ENCODE data around the gene CCNG2.

Gene CCNG2

DNA sequence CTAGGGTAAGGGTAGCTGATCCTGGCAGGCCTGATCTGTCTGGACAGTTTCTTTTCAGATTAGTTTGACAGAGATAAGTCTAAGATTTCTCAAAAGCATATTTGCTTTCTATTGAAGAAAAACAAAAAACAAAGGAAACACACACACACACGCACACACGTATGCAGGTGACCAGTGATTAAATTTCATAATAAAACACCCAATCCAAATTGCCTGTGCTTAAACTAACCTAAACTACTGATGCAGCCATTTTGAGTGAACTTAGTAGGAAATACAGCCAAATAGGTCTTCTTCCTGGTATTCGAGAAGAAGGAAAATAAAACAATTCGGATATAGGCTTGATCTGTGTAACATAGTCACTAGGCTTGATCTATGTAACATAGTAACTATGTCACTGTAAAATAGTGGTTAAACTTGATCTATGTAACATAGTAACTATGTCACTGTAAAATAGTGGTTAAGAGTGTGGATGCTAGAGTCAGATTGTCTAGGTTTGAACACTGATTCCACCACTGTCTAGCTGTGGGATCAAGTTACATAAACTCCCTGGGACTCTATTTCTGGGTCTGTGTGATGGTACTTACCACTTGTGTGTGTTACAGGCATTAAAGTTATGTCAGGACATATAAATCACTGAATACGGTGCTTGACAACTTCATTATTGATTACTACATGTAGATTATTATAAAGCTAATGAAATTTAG lies 9.8 kb upstream of the CCNG2 start:
- no peak for DNase-seq

DNA sequence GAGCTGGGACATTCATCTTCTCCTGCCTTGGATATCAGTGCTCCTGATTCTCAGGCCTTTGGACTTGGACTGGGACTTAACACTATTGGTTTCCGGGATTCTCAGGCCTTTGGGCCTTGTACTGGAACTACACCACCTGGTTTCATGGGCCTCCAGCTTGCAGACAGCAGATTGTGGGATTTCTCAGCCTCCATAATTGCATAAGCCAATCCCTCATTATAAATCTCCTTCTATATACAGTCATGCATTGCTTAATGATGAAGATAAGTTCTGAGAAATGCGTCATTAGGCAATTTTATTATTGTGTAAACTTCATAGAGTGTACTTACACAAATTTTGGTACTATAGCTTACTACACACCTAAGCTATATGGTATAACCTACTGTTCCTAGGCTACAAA lies 8.9 kb upstream of the CCNG2 start:
- no peak for DNase-seq

DNA sequence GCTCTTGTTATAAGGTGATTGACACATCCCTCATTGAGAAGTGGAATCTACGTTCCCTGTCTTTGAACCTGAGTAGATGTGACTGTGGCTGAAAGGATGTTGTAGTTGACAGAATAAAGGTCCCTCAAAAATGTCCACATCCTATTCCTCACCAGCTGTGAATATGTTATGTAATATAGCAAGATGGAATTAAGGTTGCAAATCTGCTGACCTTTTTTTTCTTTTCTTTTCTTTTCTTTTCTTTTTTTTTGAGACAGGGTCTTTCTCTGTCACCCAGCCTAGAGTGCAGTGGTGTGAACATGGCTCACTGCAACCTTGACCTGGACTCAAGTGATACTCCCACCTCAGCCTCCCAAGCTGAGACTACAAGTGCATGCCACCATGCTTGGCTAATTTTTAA lies 7.2 kb upstream of the CCNG2 start:
- no peak for DNase-seq

DNA sequence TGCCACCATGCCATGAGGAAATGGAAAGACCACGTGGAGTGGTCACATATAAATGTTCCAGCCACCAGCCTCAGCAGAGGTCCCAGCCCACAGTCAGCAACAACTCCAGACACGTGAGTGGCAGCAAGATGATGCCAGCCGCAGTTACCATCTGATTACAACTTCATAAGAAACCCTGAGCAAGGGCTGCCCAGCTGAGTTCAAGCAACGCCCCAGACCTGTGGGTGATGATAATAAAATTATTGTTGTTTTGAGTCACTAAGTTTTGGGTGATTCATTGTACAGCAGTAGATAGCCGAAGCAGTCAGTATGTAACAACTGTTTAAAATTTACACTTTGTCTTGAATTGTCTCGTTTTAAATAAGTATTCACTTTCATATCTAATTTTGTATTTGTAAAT lies 5.8 kb upstream of the CCNG2 start:
- peak in 1 of 4 experiments; percentile 3 for DNase-seq

DNA sequence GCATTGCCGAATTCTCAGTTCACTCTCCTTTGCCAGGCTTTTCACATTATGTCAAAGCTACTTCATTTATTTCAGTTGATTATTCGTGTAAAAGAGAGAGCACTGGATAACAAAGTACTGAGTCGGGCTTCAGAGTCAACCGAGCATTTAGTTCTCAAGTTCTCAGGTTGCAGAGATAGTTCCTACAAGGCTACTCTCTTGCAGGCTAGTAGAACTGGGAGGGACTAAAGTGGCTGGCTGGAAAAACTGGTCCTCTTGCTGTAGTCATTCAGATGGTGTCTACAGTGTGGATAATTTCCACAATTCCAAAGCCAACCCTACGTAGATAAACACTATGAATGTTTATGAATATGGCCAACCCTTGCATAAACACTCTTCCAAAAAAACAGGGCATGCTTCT lies 4.6 kb upstream of the CCNG2 start:
- DNase-seq = no peak

DNA sequence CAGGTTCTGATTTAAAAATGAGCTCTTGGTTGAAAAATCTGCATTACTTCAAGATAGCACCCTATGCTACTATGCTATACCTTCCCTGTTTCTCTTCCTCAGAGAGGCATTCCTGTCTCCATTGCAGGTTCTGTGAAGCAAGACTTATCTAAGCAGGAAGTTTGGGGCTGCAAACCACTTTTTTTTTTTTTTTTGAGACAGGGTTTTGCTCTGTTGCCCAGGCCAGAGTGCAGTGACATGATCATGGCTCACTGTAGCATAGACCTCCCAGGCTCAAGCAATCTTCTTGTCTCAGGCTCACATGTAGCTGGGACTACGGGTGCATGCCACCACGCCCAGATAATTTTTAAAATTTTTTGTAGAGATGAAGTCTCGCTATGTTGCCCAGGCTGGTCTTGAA lies 4.0 kb upstream of the CCNG2 start:
- no peak for DNase-seq

DNA sequence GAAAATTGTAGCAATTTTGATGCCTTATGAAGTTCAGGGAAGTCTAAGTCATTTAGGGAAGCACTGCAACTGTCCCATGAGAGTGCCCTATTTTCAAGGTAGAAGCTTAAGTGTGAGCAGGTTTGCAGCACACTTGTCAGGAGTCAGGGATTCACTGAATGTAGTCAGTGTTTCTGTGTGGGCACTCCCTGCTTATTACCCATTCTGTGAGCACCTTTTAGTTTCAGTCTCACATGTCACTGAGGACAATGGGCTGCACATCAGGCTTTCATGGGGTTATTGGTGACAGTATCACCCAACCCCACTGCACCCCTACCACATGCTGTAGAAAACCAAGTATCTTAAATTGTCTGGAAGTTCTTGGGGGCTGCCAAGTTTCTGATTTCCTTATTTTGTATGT lies 2.9 kb upstream of the CCNG2 start:
- DNase-seq = no peak

DNA sequence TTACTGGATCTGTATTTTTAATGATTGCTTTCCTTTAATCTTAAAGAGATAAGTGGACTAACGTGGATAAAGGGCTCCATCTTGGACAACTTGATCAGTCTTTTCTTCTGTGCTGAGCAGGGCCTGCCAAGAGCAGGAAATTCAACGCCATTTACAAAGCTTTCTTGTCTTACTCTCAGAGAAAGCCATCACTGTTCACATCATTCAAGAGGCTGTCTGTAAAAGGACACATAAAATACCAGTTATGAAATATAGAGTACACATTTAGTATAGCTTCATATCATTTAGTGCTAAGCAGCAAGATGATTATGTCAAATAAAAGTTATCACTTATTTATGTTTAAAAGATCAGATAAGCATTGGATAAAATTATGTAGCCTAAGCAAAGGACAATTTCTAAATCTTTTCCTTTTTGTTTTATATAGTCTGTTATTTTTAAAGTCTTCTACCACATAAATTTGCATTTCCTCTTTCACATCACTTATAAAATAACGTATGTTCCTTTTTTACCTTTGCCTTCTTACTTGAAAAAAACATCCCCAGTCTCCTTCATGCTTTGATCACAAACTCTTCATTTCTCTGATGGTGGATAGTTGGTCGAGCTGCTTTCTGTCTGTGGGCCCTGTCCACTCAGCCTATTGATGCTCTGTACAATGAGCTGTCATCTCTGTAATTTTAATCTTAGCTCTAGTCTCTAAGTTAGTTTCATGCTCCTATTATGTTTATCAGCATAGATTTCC lies 2.1 kb upstream of the CCNG2 start:
- DNase-seq = no peak

DNA sequence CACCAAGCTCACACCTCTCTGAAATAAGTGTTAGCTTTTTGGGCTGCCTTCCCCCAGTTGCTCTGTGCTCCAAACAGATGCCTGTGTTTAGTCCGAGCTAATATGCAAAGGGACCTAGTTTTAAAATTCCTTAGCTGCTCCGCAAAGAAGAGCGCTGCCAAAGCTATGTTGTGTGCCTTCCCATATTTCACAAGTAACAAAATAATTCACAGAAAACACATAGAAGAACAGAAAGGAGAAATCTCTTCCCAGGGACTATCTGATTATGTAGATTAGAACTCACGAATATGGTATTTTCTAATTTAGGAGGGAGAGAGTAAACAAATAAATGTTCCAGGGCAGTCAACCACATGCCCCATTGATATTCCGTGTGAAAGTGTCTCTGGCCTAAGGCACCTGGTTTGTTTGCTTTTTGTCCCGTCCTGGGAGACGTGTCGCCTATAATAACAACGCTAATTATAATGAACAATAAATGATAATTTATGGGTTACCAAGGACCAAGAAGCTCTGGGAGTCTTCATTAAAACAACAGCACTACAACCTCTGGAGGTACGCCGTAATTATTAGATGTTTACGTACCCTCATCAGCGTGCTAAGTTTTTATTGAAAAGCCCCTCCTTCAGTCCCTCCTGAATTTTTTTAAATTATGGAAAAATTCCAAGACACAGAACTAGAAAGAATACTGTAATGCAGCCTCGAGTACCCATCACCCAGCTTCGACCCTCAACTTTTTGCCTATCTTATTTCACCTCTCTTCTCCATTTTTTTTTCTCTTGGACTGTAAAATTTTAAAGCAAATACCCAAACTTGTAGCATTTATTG lies 1.2 kb upstream of the CCNG2 start:
- no peak for DNase-seq

DNA sequence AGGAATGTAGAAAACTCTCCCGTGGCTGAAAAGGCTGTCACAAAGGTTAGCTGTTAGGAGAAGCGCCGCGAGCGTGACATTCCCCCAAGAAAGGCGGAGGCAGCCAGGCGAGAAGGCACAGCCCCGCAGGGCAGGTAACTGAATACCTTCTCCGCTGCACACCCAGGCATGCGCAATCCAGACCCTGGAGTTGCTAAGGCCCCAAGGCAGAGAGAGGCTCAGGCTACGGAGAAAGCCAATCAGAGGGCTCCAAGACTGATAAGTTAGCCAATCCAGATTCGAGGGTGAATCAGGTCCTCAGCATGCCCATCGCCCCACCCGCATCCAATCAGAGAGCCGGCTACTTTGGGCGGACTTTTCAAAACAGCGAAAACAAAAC lies 485 bp upstream of the CCNG2 start:
- peak; percentile 77 to 92 (median 90) for DNase-seq

DNA sequence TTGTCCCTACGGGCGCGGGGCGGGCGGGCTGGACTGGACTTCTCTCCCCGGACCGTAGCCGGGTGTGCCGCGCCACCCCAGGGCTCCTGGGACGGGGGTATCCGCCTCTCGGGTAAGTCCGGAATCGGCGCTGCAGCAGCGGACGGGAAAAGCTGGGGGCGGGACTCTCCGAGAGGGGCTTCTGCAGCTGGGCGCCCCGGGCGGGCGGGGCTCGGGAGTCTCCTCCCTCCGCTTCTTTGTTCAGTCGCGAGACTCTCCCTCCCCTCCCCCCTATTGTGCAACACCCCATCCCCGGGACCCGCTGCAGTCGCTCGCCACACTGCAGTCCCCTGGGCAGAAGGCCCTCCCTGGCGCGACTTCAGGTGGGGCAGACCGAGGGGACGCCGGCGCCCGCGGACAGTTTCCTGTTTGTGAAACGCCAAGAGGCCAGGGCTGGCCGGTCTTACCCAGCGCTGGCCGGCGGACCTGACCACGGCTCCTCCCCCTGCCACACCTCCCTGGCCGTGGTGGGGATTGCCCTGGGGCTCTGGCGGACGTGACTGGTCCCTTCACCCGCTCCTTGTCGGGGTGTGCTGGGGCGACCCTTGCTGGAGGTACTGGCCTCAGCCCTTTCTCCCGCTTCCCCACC lies 966 bp downstream of the CCNG2 start:
- DNase-seq = peak; percentile 50 to 54 (median 54)

DNA sequence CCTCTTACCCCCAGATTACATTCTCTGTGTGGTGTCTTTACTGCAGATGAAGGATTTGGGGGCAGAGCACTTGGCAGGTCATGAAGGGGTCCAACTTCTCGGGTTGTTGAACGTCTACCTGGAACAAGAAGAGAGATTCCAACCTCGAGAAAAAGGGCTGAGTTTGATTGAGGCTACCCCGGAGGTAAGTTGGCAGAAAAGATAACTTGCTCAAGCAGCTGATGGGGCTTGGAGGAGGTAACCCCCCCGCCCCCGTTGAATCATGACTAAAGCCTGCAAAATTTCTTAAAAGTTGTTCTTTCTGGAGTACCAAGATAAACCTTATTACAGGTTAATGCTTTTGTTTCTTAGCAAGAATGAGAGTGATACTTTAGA lies 1.5 kb downstream of the CCNG2 start:
- DNase-seq = no peak

DNA sequence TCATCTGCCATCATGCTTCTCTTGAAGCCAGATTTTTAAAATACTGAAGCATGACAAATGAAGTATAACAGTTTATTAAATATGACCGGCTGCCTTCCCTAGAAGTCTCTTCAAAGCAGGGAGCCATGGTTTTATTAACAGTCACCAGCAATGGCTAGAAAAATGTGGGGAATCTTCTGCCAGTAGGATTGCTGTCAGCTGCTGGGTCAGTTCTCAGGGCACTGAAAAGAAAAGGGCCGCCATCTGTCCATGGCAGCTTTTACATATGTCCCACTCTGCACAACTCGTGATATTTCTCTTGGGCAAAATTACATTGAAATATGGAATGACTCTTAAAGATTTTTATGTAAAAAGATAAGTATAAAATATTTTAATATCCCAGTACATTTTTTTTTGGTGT lies 2.8 kb downstream of the CCNG2 start:
- DNase-seq = no peak

DNA sequence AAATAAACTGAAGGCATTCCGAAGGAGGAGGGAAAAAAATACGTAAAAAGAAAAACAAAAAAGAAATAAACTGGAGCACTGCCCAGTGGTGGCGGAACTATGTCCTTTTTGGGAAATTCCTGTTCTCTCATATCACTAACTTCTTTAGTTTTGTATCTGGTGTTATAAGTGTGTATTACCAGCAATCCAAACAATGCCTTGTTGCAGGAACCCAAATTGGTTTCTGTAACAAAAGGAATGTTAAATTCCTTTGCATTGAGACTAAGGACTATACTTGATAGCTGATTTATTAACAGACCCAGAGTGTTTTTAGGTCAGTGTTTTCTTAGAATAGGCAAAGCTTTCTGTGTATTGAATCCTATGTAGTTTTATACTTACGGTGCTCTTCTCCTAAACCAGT lies 6.6 kb downstream of the CCNG2 start:
- no peak for DNase-seq

DNA sequence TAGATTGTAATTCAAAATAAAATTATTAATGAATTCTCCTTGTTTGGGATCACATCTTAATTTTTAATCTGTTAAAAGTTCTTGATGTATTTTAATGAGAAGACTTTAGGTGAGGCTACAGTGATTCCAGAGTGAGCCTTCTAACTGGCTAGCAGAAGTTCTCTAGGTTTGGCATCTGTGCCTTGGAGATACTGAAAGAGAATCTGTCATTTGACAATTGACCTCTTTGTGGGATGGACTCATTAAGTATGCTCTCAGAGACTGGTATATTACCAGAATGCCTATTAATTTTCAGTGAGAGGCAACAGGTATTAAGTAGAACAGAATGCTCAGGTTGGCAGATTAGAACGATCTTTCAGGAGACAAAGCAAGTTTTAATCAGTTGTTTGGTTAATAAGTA lies 10.2 kb downstream of the CCNG2 start:
- no peak for DNase-seq

DNA sequence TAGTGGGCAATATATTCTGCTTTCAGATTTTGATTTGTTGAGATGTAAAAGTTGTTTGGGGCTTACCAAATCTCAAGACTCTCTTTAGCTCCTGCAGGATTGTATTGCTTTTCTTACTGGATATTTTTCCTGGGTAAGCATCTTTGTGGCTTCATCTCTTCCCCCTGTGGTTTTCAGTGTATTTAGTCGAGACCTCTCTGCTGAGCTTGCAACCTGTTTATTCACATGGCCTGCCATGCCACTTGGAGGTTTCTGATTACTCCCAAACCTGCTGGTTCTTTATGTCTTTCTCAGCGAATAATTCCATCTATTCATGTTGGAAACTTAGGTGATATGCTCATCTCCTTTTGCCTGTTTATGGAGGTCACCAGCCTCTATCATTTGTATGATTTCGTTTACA lies 10.9 kb downstream of the CCNG2 start:
- no peak for DNase-seq

DNA sequence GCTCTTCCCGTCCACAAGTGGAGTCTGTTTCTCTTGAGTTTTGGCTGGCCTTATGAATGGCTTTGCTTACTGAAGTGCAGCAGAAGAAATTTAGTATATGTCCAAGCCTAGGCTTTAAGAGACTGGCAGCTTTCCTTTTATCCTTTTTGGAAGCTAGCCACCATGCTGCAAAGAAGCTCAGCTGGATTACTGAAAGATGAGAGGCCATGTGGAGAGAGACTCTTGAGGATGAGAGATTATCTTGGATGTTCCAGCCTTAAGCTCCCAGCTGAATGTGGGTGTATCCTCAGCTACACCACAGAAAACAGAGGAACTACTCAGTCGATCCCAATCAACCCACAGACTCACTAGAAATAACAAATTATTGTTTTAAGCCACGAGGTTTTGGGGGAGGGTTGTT lies 12.5 kb downstream of the CCNG2 start:
- no peak for DNase-seq

DNA sequence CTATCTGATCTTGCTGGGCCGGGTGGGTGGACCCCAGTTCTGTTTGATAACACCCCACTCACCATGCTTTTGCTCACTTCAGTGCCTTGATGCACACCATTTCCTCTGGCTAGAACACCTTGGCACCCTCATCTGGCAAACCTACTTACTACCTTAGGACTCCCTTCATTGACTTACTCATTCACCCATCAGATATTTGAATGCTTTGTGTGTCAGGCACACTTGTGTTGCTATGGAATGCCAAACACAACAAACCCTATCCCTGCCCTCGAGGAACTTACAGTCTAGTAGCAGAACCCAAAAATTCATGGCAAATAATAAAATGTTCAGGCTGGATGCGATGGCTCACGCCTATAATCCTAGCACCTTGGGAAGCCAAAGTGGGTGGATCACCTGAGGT lies 13.9 kb downstream of the CCNG2 start:
- no peak for DNase-seq

DNA sequence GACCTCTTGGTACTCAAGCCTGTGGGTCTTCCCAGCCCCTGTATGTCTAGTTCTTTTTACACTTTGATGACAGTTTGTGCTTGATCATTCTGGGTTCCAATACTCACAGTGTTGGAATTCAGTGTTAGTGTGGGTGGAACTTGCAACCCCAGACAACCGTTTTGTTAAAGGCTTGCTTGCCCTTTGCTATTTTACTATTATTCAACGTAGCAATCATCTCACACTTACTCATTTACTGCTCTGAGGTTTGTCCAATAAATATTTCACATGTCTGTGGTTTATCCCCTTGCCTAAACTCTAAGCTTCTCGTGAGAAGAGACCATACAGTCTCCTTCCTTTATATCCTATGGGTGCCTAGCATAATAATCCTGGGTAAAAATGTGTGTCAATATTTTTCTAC lies 15.3 kb downstream of the CCNG2 start:
- DNase-seq = no peak

DNA sequence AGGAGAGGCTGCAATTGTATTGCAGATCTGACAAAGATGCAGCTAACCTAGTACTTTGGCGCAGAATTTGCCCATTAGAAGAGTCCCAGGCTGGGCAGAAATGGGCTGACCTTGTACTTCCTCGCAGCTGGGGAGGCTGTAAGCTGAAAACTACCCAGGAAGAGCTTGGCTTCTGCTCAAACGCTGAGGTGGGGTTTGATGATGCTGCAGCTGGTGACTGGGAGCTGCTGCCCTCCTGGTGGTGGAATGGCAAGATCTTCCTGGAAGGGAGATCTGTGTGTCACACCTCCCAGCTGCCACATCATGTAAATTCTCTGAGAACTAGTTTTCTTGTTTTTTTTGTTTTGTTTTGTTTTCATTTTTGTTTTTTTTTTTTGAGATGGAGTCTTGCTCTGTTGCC lies 17.4 kb downstream of the CCNG2 start:
- DNase-seq = no peak

DNA sequence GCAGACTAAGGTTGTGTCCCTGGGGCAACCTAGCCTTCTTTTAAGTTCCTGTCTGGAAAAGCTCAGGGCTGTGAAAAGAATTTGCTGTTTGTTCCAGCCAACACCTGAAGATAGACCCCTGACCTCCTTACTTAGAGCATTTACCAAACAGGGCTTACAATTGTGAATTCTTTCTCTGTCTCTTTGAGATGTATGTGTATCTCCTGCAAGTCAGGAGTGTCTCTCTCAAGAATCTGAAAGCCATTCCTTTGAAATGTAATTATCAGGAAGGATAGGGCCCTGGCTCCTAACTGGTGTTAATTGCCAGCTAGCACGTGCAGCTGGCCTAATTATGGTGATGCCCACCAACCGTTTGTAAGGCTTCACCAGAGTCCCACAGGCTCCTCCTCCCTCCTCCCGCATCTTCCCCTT lies 18.2 kb downstream of the CCNG2 start:
- DNase-seq = no peak

DNA sequence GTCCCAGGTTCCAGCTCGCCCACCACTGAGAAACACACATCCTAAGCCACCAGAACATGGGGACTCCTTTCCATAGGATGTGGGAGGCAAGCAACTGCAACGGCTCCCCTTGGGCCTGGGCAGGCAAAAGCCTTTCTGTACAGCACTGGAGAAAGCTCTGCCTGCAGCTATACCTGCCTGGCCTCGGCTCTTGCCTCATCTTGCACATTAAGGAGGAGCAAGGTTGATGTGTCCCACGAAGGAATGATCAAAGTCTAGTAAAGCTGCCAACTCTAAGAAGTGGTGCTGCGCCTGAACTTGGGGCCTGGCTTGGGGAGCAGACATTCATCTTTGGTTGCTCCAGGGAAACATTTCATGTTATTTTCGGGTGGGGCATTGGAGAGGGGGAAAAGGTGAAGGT lies 19.6 kb downstream of the CCNG2 start:
- DNase-seq = no peak

DNA sequence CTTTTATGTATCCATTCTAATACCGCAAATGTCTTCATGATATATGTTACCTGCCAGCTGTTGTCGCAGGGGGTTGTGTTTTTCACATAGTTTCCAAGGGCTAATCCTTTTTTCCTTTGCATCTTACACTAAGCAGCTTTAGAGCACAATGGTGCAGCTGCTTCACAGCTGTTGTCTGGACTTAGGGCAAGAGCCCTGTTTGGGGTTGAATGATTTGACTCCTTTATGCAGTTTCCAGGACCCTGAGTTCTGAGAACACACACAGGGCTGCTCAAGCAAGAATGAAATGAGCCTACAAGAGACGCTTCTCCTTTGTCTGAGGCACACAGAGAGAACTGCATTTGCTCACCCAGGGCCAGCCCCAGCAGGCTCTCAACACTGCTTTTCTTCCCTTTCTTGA lies 20.2 kb downstream of the CCNG2 start:
- no peak for DNase-seq

DNA sequence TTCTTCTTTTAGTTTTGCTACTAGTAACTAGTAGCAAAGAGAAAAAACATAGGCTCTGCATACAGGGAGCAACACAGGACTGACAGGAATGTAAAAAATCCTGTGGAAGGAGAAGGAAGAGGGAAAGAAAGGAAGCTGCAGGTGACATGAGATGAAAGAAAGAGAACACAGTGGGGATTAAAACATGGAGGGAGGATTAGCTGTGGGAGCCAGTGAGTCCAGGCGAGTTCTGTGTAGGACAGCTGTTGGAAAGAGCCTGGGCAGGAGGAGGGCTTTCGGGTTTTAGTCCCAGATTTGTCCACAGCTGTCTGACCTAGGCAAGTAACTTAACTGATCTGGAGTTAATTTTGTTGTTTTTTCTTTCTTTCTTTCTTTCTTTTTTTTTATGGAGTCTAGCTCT lies 21.6 kb downstream of the CCNG2 start:
- no peak for DNase-seq

Measured in activated CD4-positive, CD25-positive, alpha-beta regulatory T cell (primary cell).